HepG2 (cell line): ENCODE results near the gene ASXL1. TPM values are rescaled to one million over a fixed set of nuclear protein-coding genes. Genes with fewer than 3 reads are reported as not detected.

Experiments
- ARNT2 ChIP-seq: sonication (generic); formaldehyde crosslinking; IDR thresholded peaks from 2 replicates; pipeline ENCODE4 v1.8.0; 2022; ENCODE audit warnings: mild to moderate bottlenecking, low read depth, missing genetic modification reagents, moderate library complexity
- BCL3 ChIP-seq: sonication (generic); formaldehyde crosslinking; IDR thresholded peaks from 2 replicates; pipeline ENCODE4 v1.5.1; 2020; ENCODE audit warnings: mild to moderate bottlenecking, missing genetic modification reagents, moderate library complexity
- BORCS8-MEF2B ChIP-seq: sonication (generic); formaldehyde crosslinking; IDR thresholded peaks from 2 replicates; pipeline ENCODE4 v1.8.0; 2022; ENCODE audit warnings: mild to moderate bottlenecking, missing genetic modification reagents
- HDAC1 ChIP-seq: sonication (generic); formaldehyde crosslinking; IDR thresholded peaks from 2 replicates; pipeline ENCODE4 v1.5.1; 2020; ENCODE audit warnings: mild to moderate bottlenecking, missing genetic modification reagents
- HNF4G ChIP-seq, 2 experiments: sonication (generic) in 1 of 2; formaldehyde crosslinking in 1 of 2; IDR thresholded peaks; 2 replicates each; pipeline versions ENCODE4 v1.4.0 to v1.6.1; 2011 to 2020; ENCODE audit warnings: borderline replicate concordance in 2 of 2, low read depth in 2 of 2, mild to moderate bottlenecking in 2 of 2, low read length in 1 of 2, missing genetic modification reagents in 1 of 2, moderate library complexity in 1 of 2
- IRF2 ChIP-seq: IDR thresholded peaks from 2 replicates; pipeline ENCODE4 v1.6.1; 2018; ENCODE audit warnings: missing genetic modification reagents, missing compliant biosample characterization
- MXI1 ChIP-seq: IDR thresholded peaks from 3 replicates; pipeline ENCODE4 v1.6.1; 2012; ENCODE audit warnings: low read depth, low read length, inconsistent platforms, borderline replicate concordance
- NBN ChIP-seq: fragments of 450-650 bp; conservative IDR thresholded peaks from 2 replicates; pipeline ENCODE4 v1.6.1; 2017
- NCOA1 ChIP-seq: sonication (generic); formaldehyde crosslinking; IDR thresholded peaks from 2 replicates; pipeline ENCODE4 v1.9.0; 2021; ENCODE audit warnings: missing genetic modification reagents
- NFE2L1 ChIP-seq: sonication (generic); formaldehyde crosslinking; IDR thresholded peaks from 2 replicates; pipeline ENCODE4 v1.4.0; 2020; ENCODE audit warnings: missing genetic modification reagents, mild to moderate bottlenecking, borderline replicate concordance
- RBM22 ChIP-seq: fragments of 200-400 bp; formaldehyde crosslinking; optimal IDR thresholded peaks from 2 replicates; pipeline ENCODE3; 2017; ENCODE audit warnings: mild to moderate bottlenecking, low read length, moderate library complexity
- SALL1 ChIP-seq: sonication (generic); formaldehyde crosslinking; IDR thresholded peaks from 2 replicates; pipeline ENCODE4 v1.8.0; 2022; ENCODE audit warnings: mild to moderate bottlenecking, missing genetic modification reagents
- SATB2 ChIP-seq: sonication (generic); formaldehyde crosslinking; IDR thresholded peaks from 2 replicates; pipeline ENCODE4 v1.5.0; 2020; ENCODE audit warnings: missing genetic modification reagents
- STAT6 ChIP-seq: sonication (generic); formaldehyde crosslinking; IDR thresholded peaks from 2 replicates; pipeline ENCODE4 v1.4.0; 2020; ENCODE audit warnings: missing genetic modification reagents, mild to moderate bottlenecking, borderline replicate concordance
- ZFP36L1 ChIP-seq: sonication (generic); formaldehyde crosslinking; IDR thresholded peaks from 2 replicates; pipeline ENCODE4 v1.8.0; 2022; ENCODE audit warnings: mild to moderate bottlenecking, missing genetic modification reagents, moderate library complexity
- ZNF44 ChIP-seq: sonication (generic); formaldehyde crosslinking; IDR thresholded peaks from 2 replicates; pipeline ENCODE4 v1.5.1; 2020; ENCODE audit warnings: mild to moderate bottlenecking, missing genetic modification reagents
- ZNF607 ChIP-seq: sonication (generic); formaldehyde crosslinking; IDR thresholded peaks from 2 replicates; pipeline ENCODE4 v1.5.1; 2020; ENCODE audit warnings: missing genetic modification reagents, mild to moderate bottlenecking, borderline replicate concordance
- ZNF619 ChIP-seq: sonication (generic); formaldehyde crosslinking; IDR thresholded peaks from 2 replicates; pipeline ENCODE4 v1.4.0; 2020; ENCODE audit warnings: mild to moderate bottlenecking, missing genetic modification reagents
- ZNF687 ChIP-seq: sonication (generic); formaldehyde crosslinking; IDR thresholded peaks from 2 replicates; pipeline ENCODE4 v1.5.1; 2020; ENCODE audit warnings: mild to moderate bottlenecking, missing genetic modification reagents, moderate library complexity
- ZNF749 ChIP-seq: sonication (generic); formaldehyde crosslinking; IDR thresholded peaks from 2 replicates; pipeline ENCODE4 v1.8.0; 2022; ENCODE audit warnings: mild to moderate bottlenecking, missing genetic modification reagents, moderate library complexity, borderline replicate concordance
- polyA plus RNA-seq, 8 experiments: library from polyadenylated mRNA; depleted of rRNA in 3 of 8; stranded (reverse) in 7 of 8; unstranded in 1 of 8; fragments of >200 nt; fragmentation: Illumina TruSeq in 4 of 8; extraction: Trizol in 4 of 8; gene quantifications; 2 replicates each; pipeline versions ENCODE4 v1.2.1 to v1.2.3, GENCODE V29; 2011 to 2016; ENCODE audit warnings: low read depth in 4 of 8, missing spikeins in 1 of 8, mixed read lengths in 1 of 8; ENCODE audit not compliant: insufficient read depth in 1 of 8
- total RNA-seq, 5 experiments: library from RNA; depleted of rRNA; stranded (reverse); fragments of >200 nt; fragmentation: Illumina TruSeq; extraction: Trizol; gene quantifications; 2 replicates each; pipeline ENCODE4 v1.2.3, GENCODE V29; 2016; ENCODE audit warnings: low read depth in 1 of 5

Gene ASXL1
- total and polyA plus RNA-seq, 2 of the 13 experiments (the other 11 are each of a cell fraction or from before 2014, with no cell fraction given), result 62.1 to 74.8 TPM

GRCh38 chr20:32440069-32440757 is 82.1 kb downstream of the ASXL1 start (continued):
- no peak for TF ChIP-seq NFE2L1 (CRISPR knock-in tag)
- TF ChIP-seq ZNF44 (CRISPR knock-in tag), result no peak
- TF ChIP-seq HNF4G (IDR thresholded peaks at IDR 0.05; ENCODE audit: borderline replicate concordance, low read depth, low read length), result peak; percentile 57
- TF ChIP-seq HNF4G (CRISPR knock-in tag; IDR thresholded peaks at IDR 0.05; ENCODE audit: borderline replicate concordance, low read depth), result no peak
- no peak for TF ChIP-seq ZNF687
- TF ChIP-seq STAT6 (CRISPR knock-in tag), result no peak
- TF ChIP-seq BORCS8-MEF2B (CRISPR knock-in tag), result no peak
- TF ChIP-seq RBM22, result peak; percentile 70
- no peak for TF ChIP-seq MXI1
- TF ChIP-seq NBN, result no peak
- peak; percentile 39; the same call in 1 of the 2 replicates for TF ChIP-seq SALL1 (CRISPR knock-in tag)
- no peak for TF ChIP-seq ZFP36L1 (CRISPR knock-in tag)
- no peak for TF ChIP-seq IRF2 (CRISPR knock-in tag)
- peak; percentile 14; the same call in 1 of the 2 replicates for TF ChIP-seq ZNF619
- TF ChIP-seq SATB2 (CRISPR knock-in tag), result no peak
- no peak for TF ChIP-seq ARNT2
- TF ChIP-seq ZNF607, result no peak
- TF ChIP-seq HDAC1, result peak; percentile 39; the same call in 1 of the 2 replicates
- no peak for TF ChIP-seq BCL3 (CRISPR knock-in tag)
- TF ChIP-seq ZNF749 (CRISPR knock-in tag), result no peak
- TF ChIP-seq NCOA1 (CRISPR knock-in tag), result no peak
